ENCODE results near the gene DCDC2C.
A peak's percentile ranks its signal among the peaks of the same experiment; 100 is the strongest.

DCDC2C gene

GRCh38 chr2:3747032-3747654, 43.8 kb downstream of the DCDC2C start:
- DNase-seq: no peak

- no peak for DNase-seq
Measured at GRCh38 chr2:3747826-3748225, 44.5 kb downstream of the DCDC2C start.

- DNase-seq: no peak
Measured at GRCh38 chr2:3749201-3749600, 45.8 kb downstream of the DCDC2C start.

GRCh38 chr2:3751251-3751650, 47.9 kb downstream of the DCDC2C start:
- DNase-seq: no peak

- no peak for DNase-seq
Measured at GRCh38 chr2:3751806-3752205, 48.4 kb downstream of the DCDC2C start.

- DNase-seq: no peak
Measured at GRCh38 chr2:3752376-3752775, 49.0 kb downstream of the DCDC2C start.

GRCh38 chr2:3753561-3753960, 50.2 kb downstream of the DCDC2C start:
- DNase-seq: no peak

- no peak for DNase-seq
Measured at GRCh38 chr2:3754280-3754679, 50.9 kb downstream of the DCDC2C start.

- no peak for DNase-seq
Measured at GRCh38 chr2:3754795-3755194, 51.4 kb downstream of the DCDC2C start.

- DNase-seq: no peak
Measured at GRCh38 chr2:3755277-3755676, 51.9 kb downstream of the DCDC2C start.

- no peak for DNase-seq
Measured at GRCh38 chr2:3756306-3756705, 52.9 kb downstream of the DCDC2C start.

- DNase-seq: no peak
Measured at GRCh38 chr2:3758906-3759305, 55.5 kb downstream of the DCDC2C start.

- no peak for DNase-seq
Measured at GRCh38 chr2:3759331-3759730, 56.0 kb downstream of the DCDC2C start.

GRCh38 chr2:3759761-3760160, 56.4 kb downstream of the DCDC2C start:
- DNase-seq: no peak

GRCh38 chr2:3761272-3761671, 57.9 kb downstream of the DCDC2C start:
- no peak for DNase-seq

GRCh38 chr2:3762771-3763447, 59.5 kb downstream of the DCDC2C start:
- peak; percentile 21 for DNase-seq

GRCh38 chr2:3766824-3767223, 63.4 kb downstream of the DCDC2C start:
- DNase-seq: no peak

- peak; percentile 4 for DNase-seq
Measured at GRCh38 chr2:3768960-3769765, 65.8 kb downstream of the DCDC2C start.

- DNase-seq: peak; percentile 4
Measured at GRCh38 chr2:3769766-3770165, 66.4 kb downstream of the DCDC2C start.

GRCh38 chr2:3770724-3771415, 67.5 kb downstream of the DCDC2C start:
- DNase-seq: peak; percentile 30

GRCh38 chr2:3771576-3771975, 68.2 kb downstream of the DCDC2C start:
- peak; percentile 33 for DNase-seq

GRCh38 chr2:3774336-3774735, 71.0 kb downstream of the DCDC2C start:
- peak; percentile 0 for DNase-seq

GRCh38 chr2:3776311-3776710, 72.9 kb downstream of the DCDC2C start:
- peak; percentile 15 for DNase-seq
